Type B pancreatic cell (in vitro differentiated cells): ENCODE results near the gene KLRF2. TPM values are rescaled to one million over a fixed set of nuclear protein-coding genes. Genes with fewer than 3 reads are reported as not detected.

Source experiments
- DNase-seq: peaks from one replicate; pipeline ENCODE4 v3.0.0; 2021; ENCODE audit warnings: mixed read lengths; ENCODE audit not compliant: unreplicated experiment; ENCODE audit errors: extremely low spot score
- H3K27ac Mint-ChIP-seq: 2 replicates; pipeline ENCODE4 v1.8.0; 2021; ENCODE audit warnings: mild to moderate bottlenecking, mixed read lengths
- H3K27me3 Mint-ChIP-seq: 2 replicates; pipeline ENCODE4 v1.8.0; 2021; ENCODE audit warnings: mixed read lengths
- H3K36me3 Mint-ChIP-seq: 2 replicates; pipeline ENCODE4 v1.8.0; 2021; ENCODE audit warnings: mixed read lengths
- H3K4me1 Mint-ChIP-seq: one replicate; pipeline ENCODE4 v1.8.0; 2021; ENCODE audit warnings: mixed read lengths; ENCODE audit not compliant: unreplicated experiment
- H3K4me3 Mint-ChIP-seq: 2 replicates; pipeline ENCODE4 v1.8.0; 2021; ENCODE audit warnings: mild to moderate bottlenecking, mixed read lengths
- H3K9me3 Mint-ChIP-seq: 2 replicates; pipeline ENCODE4 v1.8.0; 2021; ENCODE audit warnings: mixed read lengths
- total RNA-seq: library from RNA; stranded (reverse); gene quantifications from 2 replicates; pipeline ENCODE4 v1.2.1, GENCODE V29; 2021; ENCODE audit warnings: low replicate concordance
- TF ChIP-seq, protein P1 (sequence below): fragments of 200-600 bp; sonication (generic); conservative IDR thresholded peaks from 2 replicates; pipeline ENCODE4 v1.5.0; 2021; ENCODE audit warnings: antibody characterized with exemption, mild to moderate bottlenecking

KLRF2 gene
- total RNA-seq, 1 donor from 2014 or later: not detected

GRCh38 chr12:9856151-9856550, 25.1 kb upstream of the KLRF2 start:
- no peak for DNase-seq
- Mint-ChIP-seq H3K27me3 (no peaks in the 10 kb centered on the region), H3K27ac (no peak overlapping the region), H3K4me1 (no peaks in the 10 kb centered on the region), H3K9me3 (no peaks in the 10 kb centered on the region), H3K4me3 (no peak overlapping the region), H3K36me3 (no peaks in the 10 kb centered on the region)
- TF ChIP-seq, protein P1, sequence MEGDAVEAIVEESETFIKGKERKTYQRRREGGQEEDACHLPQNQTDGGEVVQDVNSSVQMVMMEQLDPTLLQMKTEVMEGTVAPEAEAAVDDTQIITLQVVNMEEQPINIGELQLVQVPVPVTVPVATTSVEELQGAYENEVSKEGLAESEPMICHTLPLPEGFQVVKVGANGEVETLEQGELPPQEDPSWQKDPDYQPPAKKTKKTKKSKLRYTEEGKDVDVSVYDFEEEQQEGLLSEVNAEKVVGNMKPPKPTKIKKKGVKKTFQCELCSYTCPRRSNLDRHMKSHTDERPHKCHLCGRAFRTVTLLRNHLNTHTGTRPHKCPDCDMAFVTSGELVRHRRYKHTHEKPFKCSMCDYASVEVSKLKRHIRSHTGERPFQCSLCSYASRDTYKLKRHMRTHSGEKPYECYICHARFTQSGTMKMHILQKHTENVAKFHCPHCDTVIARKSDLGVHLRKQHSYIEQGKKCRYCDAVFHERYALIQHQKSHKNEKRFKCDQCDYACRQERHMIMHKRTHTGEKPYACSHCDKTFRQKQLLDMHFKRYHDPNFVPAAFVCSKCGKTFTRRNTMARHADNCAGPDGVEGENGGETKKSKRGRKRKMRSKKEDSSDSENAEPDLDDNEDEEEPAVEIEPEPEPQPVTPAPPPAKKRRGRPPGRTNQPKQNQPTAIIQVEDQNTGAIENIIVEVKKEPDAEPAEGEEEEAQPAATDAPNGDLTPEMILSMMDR: no peak

GRCh38 chr12:9856894-9857293, 24.4 kb upstream of the KLRF2 start:
- H3K27ac Mint-ChIP-seq: no peak overlapping the region
- H3K27me3 Mint-ChIP-seq: no peaks in the 10 kb centered on the region
- H3K4me1 Mint-ChIP-seq: no peaks in the 10 kb centered on the region
- no peak overlapping the region for H3K4me3 Mint-ChIP-seq
- DNase-seq: no peak
- TF ChIP-seq, protein P1: no peak
- H3K36me3 Mint-ChIP-seq: no peaks in the 10 kb centered on the region
- H3K9me3 Mint-ChIP-seq: no peaks in the 10 kb centered on the region

GRCh38 chr12:9858135-9858534, 23.2 kb upstream of the KLRF2 start:
- no peak for DNase-seq
- TF ChIP-seq, protein P1: no peak
- Mint-ChIP-seq H3K9me3 (no peaks in the 10 kb centered on the region), H3K27ac (no peak overlapping the region), H3K4me1 (no peaks in the 10 kb centered on the region), H3K27me3 (no peaks in the 10 kb centered on the region), H3K36me3 (no peaks in the 10 kb centered on the region), H3K4me3 (no peak overlapping the region)

DNA sequence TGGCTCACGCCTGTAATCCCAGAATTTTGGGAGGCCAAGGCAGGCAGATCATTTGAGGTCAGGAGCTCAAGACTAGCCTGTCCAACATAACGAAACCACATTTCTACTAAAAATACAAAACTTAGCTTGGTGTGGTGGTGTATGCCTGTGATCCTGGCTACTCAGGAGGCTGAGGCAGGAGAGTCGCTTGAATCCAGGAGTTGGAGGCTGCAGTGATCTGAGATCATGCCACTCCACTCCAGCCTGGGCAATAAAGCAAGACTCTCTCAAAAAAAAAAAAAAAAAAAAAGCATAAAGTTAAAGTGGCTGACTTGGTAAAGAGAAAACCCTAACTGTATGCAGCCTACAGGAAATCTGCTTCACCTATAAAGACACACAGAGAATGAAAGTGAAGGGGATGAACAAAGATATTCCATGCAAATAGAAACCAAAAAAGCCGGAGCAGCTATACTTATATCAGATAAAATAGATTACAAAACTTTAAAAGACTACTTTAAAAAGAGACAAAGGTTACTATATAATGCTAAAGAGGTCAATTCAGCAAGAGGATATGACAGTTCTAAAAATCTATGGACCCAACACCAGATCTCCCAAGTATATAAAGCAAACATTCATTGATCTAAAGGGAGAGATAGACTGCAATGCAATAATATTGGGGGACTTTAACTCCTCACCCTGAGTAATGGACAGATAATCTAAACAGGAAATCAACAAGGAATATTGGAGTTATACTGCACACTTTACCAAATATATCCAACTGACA, 16.2 kb upstream of the KLRF2 start:
- no peak overlapping the region for H3K27ac Mint-ChIP-seq
- H3K4me3 Mint-ChIP-seq: no peak overlapping the region
- DNase-seq: no peak
- no peaks in the 10 kb centered on the region for H3K36me3 Mint-ChIP-seq
- no peaks in the 10 kb centered on the region for H3K4me1 Mint-ChIP-seq
- TF ChIP-seq, protein P1: no peak
- no peaks in the 10 kb centered on the region for H3K27me3 Mint-ChIP-seq
- no peaks in the 10 kb centered on the region for H3K9me3 Mint-ChIP-seq

- DNase-seq: no peak
- H3K4me1 Mint-ChIP-seq: peaks cover under 1% of the 10 kb centered on the region
- H3K4me3 Mint-ChIP-seq: no peak overlapping the region
- H3K36me3 Mint-ChIP-seq: no peaks in the 10 kb centered on the region
- H3K27me3 Mint-ChIP-seq: no peaks in the 10 kb centered on the region
- no peaks in the 10 kb centered on the region for H3K9me3 Mint-ChIP-seq
- H3K27ac Mint-ChIP-seq: no peak overlapping the region
- TF ChIP-seq, protein P1: no peak
Measured at GRCh38 chr12:9866860-9867269, 14.4 kb upstream of the KLRF2 start.
